Activated naive CD4-positive, alpha-beta T cell (primary cell): Measurements from ENCODE around the gene RHOH.
"Not testable (repeated sequence)": the region's sequence is repeated elsewhere in the genome, so short reads cannot be mapped to it uniquely, and the experiment has no call there.

Experiments used
- DNase-seq, 4 experiments: peaks; one replicate each; lab custom pipeline; 2025; lab: John Stamatoyannopoulos, UW

The RHOH gene

GRCh38 chr4:40262077-40262528 lies 65.3 kb downstream of the RHOH start:
- no peak for DNase-seq

GRCh38 chr4:40262861-40263260 lies 66.0 kb downstream of the RHOH start:
- DNase-seq = no peak

- no peak for DNase-seq
These were observed 67.7 kb downstream of the RHOH start for GRCh38 chr4:40264497-40264896.

GRCh38 chr4:40264995-40265909 lies 68.4 kb downstream of the RHOH start:
- DNase-seq = peak in 1 of 4 experiments; percentile 24

GRCh38 chr4:40265910-40266274 lies 69.1 kb downstream of the RHOH start:
- DNase-seq = no peak

GRCh38 chr4:40269133-40269532 lies 72.3 kb downstream of the RHOH start:
- DNase-seq = no peak

GRCh38 chr4:40270609-40271008 lies 73.8 kb downstream of the RHOH start:
- DNase-seq = no peak

GRCh38 chr4:40275065-40275730 lies 78.4 kb downstream of the RHOH start:
- DNase-seq = no peak

- no peak for DNase-seq
These were observed 79.7 kb downstream of the RHOH start for GRCh38 chr4:40276546-40276945.

- no peak for DNase-seq
These were observed 83.8 kb downstream of the RHOH start for GRCh38 chr4:40280586-40280985.

- DNase-seq = no peak
These were observed 84.3 kb downstream of the RHOH start for GRCh38 chr4:40281099-40281498.

- no peak for DNase-seq
These were observed 85.1 kb downstream of the RHOH start for GRCh38 chr4:40281913-40282312.

GRCh38 chr4:40282857-40283256 lies 86.0 kb downstream of the RHOH start:
- not testable (repeated sequence) for DNase-seq

GRCh38 chr4:40283413-40283812 lies 86.6 kb downstream of the RHOH start:
- no peak for DNase-seq

- peak; percentile 5 to 59 (median 24) for DNase-seq
These were observed 87.1 kb downstream of the RHOH start for GRCh38 chr4:40283968-40284367.

- no peak for DNase-seq
These were observed 88.9 kb downstream of the RHOH start for GRCh38 chr4:40285692-40286091.

- no peak for DNase-seq
These were observed 91.7 kb downstream of the RHOH start for GRCh38 chr4:40288566-40288965.

GRCh38 chr4:40289366-40290188 lies 92.7 kb downstream of the RHOH start:
- no peak for DNase-seq

- DNase-seq = not testable (repeated sequence)
These were observed 93.9 kb downstream of the RHOH start for GRCh38 chr4:40290611-40291186.

GRCh38 chr4:40292313-40292759 lies 95.5 kb downstream of the RHOH start:
- DNase-seq = no peak

- no peak for DNase-seq
These were observed 97.5 kb downstream of the RHOH start for GRCh38 chr4:40294339-40294738.

- not testable (repeated sequence) for DNase-seq
These were observed 98.2 kb downstream of the RHOH start for GRCh38 chr4:40295030-40295429.
